HepG2 (cell line): ENCODE measurements around the gene SLC2A2. TPM values are rescaled to one million over a fixed set of nuclear protein-coding genes. Genes with fewer than 3 reads are reported as not detected.

ENCODE experiments used
- ARID2 ChIP-seq: sonication (generic); formaldehyde crosslinking; IDR thresholded peaks from 2 replicates; pipeline ENCODE4 v1.8.1; 2022; ENCODE audit warnings: mild to moderate bottlenecking, missing genetic modification reagents, borderline replicate concordance
- BATF2 ChIP-seq: sonication (generic); formaldehyde crosslinking; IDR thresholded peaks from 2 replicates; pipeline ENCODE4 v1.8.0; 2022; ENCODE audit warnings: mild to moderate bottlenecking, missing genetic modification reagents, moderate library complexity
- DNMT1 ChIP-seq: sonication (generic); formaldehyde crosslinking; IDR thresholded peaks from 2 replicates; pipeline ENCODE4 v1.5.1; 2020; ENCODE audit warnings: mild to moderate bottlenecking, missing genetic modification reagents
- E2F5 ChIP-seq: sonication (generic); formaldehyde crosslinking; conservative IDR thresholded peaks from 2 replicates; pipeline ENCODE4 v1.4.0; 2020; ENCODE audit warnings: missing genetic modification reagents
- HMGA1 ChIP-seq: sonication (generic); formaldehyde crosslinking; conservative IDR thresholded peaks from 2 replicates; pipeline ENCODE4 v1.4.0; 2020; ENCODE audit warnings: missing genetic modification reagents
- HNF4G ChIP-seq, 2 experiments: sonication (generic) in 1 of 2; formaldehyde crosslinking in 1 of 2; IDR thresholded peaks; 2 replicates each; pipeline versions ENCODE4 v1.4.0 to v1.6.1; 2011 to 2020; ENCODE audit warnings: borderline replicate concordance in 2 of 2, low read depth in 2 of 2, mild to moderate bottlenecking in 2 of 2, low read length in 1 of 2, missing genetic modification reagents in 1 of 2, moderate library complexity in 1 of 2
- HOMEZ ChIP-seq: IDR thresholded peaks from 2 replicates; pipeline ENCODE4 v1.6.1; 2016; ENCODE audit warnings: low read depth
- ISX ChIP-seq: sonication (generic); formaldehyde crosslinking; conservative IDR thresholded peaks from 2 replicates; pipeline ENCODE4 v1.5.0; 2020; ENCODE audit warnings: missing genetic modification reagents
- MAF1 ChIP-seq: sonication (generic); formaldehyde crosslinking; IDR thresholded peaks from 2 replicates; pipeline ENCODE4 v1.5.0; 2020; ENCODE audit warnings: missing genetic modification reagents, borderline replicate concordance
- MED1 ChIP-seq: sonication (generic); formaldehyde crosslinking; IDR thresholded peaks from 2 replicates; pipeline ENCODE4 v1.4.0; 2020; ENCODE audit warnings: missing genetic modification reagents
- MTF1 ChIP-seq: sonication (generic); formaldehyde crosslinking; IDR thresholded peaks from 2 replicates; pipeline ENCODE4 v1.5.0; 2020; ENCODE audit warnings: missing genetic modification reagents
- NFYC ChIP-seq: IDR thresholded peaks from 2 replicates; pipeline ENCODE4 v1.6.1; 2016; ENCODE audit warnings: missing genetic modification reagents, missing compliant biosample characterization
- RAD21 ChIP-seq: fragments of 450-650 bp; formaldehyde crosslinking; IDR thresholded peaks from 2 replicates; pipeline ENCODE4 v1.5.0; 2020; ENCODE audit warnings: mild to moderate bottlenecking
- SMAD9 ChIP-seq: sonication (generic); formaldehyde crosslinking; IDR thresholded peaks from 2 replicates; pipeline ENCODE4 v1.5.1; 2020; ENCODE audit warnings: mild to moderate bottlenecking, missing genetic modification reagents
- SMYD3 ChIP-seq: sonication (generic); formaldehyde crosslinking; IDR thresholded peaks from 2 replicates; pipeline ENCODE4 v1.8.1; 2023; ENCODE audit warnings: mild to moderate bottlenecking, missing genetic modification reagents
- TBL1XR1 ChIP-seq: fragments of 150-350 bp; IDR thresholded peaks from 2 replicates; pipeline ENCODE4 v1.6.1; 2014; ENCODE audit warnings: borderline replicate concordance, low read length; ENCODE audit not compliant: partially characterized antibody
- ZBTB25 ChIP-seq: IDR thresholded peaks from 2 replicates; pipeline ENCODE4 v1.6.1; 2018; ENCODE audit warnings: missing genetic modification reagents
- ZMYM4 ChIP-seq: sonication (generic); formaldehyde crosslinking; IDR thresholded peaks from 2 replicates; pipeline ENCODE4 v1.8.1; 2023; ENCODE audit warnings: mild to moderate bottlenecking, missing genetic modification reagents
- ZNF143 ChIP-seq: sonication (generic); formaldehyde crosslinking; IDR thresholded peaks from 2 replicates; pipeline ENCODE4 v1.4.0; 2020; ENCODE audit warnings: missing genetic modification reagents
- ZNF333 ChIP-seq: sonication (generic); formaldehyde crosslinking; IDR thresholded peaks from 2 replicates; pipeline ENCODE4 v1.4.0; 2020; ENCODE audit warnings: mild to moderate bottlenecking, missing genetic modification reagents, borderline replicate concordance
- ZNF414 ChIP-seq: sonication (generic); formaldehyde crosslinking; IDR thresholded peaks from 2 replicates; pipeline ENCODE4 v1.5.0; 2020; ENCODE audit warnings: missing genetic modification reagents
- ZNF569 ChIP-seq: sonication (generic); formaldehyde crosslinking; IDR thresholded peaks from 2 replicates; pipeline ENCODE4 v1.5.0; 2020; ENCODE audit warnings: mild to moderate bottlenecking, missing genetic modification reagents, moderate library complexity, borderline replicate concordance
- ZNF570 ChIP-seq: sonication (generic); formaldehyde crosslinking; IDR thresholded peaks from 2 replicates; pipeline ENCODE4 v1.4.0; 2020; ENCODE audit warnings: mild to moderate bottlenecking, missing genetic modification reagents, borderline replicate concordance
- ZNF703 ChIP-seq: sonication (generic); formaldehyde crosslinking; IDR thresholded peaks from 2 replicates; pipeline ENCODE4 v1.5.1; 2020; ENCODE audit warnings: missing genetic modification reagents, mild to moderate bottlenecking, moderate library complexity, borderline replicate concordance
- polyA plus RNA-seq, 8 experiments: library from polyadenylated mRNA; depleted of rRNA in 3 of 8; stranded (reverse) in 7 of 8; unstranded in 1 of 8; fragments of >200 nt; fragmentation: Illumina TruSeq in 4 of 8; extraction: Trizol in 4 of 8; gene quantifications; 2 replicates each; pipeline versions ENCODE4 v1.2.1 to v1.2.3, GENCODE V29; 2011 to 2016; ENCODE audit warnings: low read depth in 4 of 8, missing spikeins in 1 of 8, mixed read lengths in 1 of 8; ENCODE audit not compliant: insufficient read depth in 1 of 8
- total RNA-seq, 5 experiments: library from RNA; depleted of rRNA; stranded (reverse); fragments of >200 nt; fragmentation: Illumina TruSeq; extraction: Trizol; gene quantifications; 2 replicates each; pipeline ENCODE4 v1.2.3, GENCODE V29; 2016; ENCODE audit warnings: low read depth in 1 of 5

The SLC2A2 gene
- total and polyA plus RNA-seq, 2 of the 13 experiments (the other 11 are each of a cell fraction or from before 2014, with no cell fraction given): 19.5 to 23.2 TPM

GRCh38 chr3:170997961-170998913 lies 28.3 kb downstream of the SLC2A2 start (continued):
- TF ChIP-seq E2F5 (CRISPR knock-in tag): no peak
- no peak; the same call in 1 of the 2 replicates for TF ChIP-seq SMYD3 (CRISPR knock-in tag)
- TF ChIP-seq ZNF570 (CRISPR knock-in tag): no peak
- TF ChIP-seq SMAD9 (CRISPR knock-in tag): no peak
- TF ChIP-seq HMGA1: no peak
- TF ChIP-seq BATF2 (CRISPR knock-in tag): no peak
- no peak for TF ChIP-seq ZNF143 (CRISPR knock-in tag)
- TF ChIP-seq ZNF569 (CRISPR knock-in tag): no peak
- peak; percentile 59; the same call in 1 of the 2 replicates for TF ChIP-seq ZBTB25 (CRISPR knock-in tag)
- TF ChIP-seq DNMT1 (CRISPR knock-in tag): no peak
- TF ChIP-seq MAF1: no peak
- no peak for TF ChIP-seq RAD21 (CRISPR knock-in tag)
- TF ChIP-seq ZNF703: no peak
- peak; percentile 29 for TF ChIP-seq TBL1XR1
- no peak for TF ChIP-seq MTF1 (CRISPR knock-in tag)
- TF ChIP-seq NFYC (CRISPR knock-in tag): 0 out of 2 replicates have a peak, but pooled peaks have one; percentile 12
- no peak for TF ChIP-seq ARID2
- TF ChIP-seq HOMEZ: peak; percentile 86
- TF ChIP-seq HNF4G (IDR thresholded peaks at IDR 0.05; ENCODE audit: borderline replicate concordance, low read depth, low read length): peak; percentile 81
- TF ChIP-seq HNF4G (CRISPR knock-in tag; IDR thresholded peaks at IDR 0.05; ENCODE audit: borderline replicate concordance, low read depth): peak; percentile 68
- TF ChIP-seq ZNF333 (CRISPR knock-in tag): no peak
- TF ChIP-seq ZNF414: no peak; the same call in 1 of the 2 replicates
- no peak for TF ChIP-seq ISX (CRISPR knock-in tag)
- TF ChIP-seq ZMYM4 (CRISPR knock-in tag): peak; percentile 87
- peak; percentile 96 for TF ChIP-seq MED1 (CRISPR knock-in tag)
